ENCODE results near the gene KRT15.

KRT15 gene

GRCh38 chr17:41468346-41468745 is 50.3 kb downstream of the KRT15 start:
- Histone ChIP-seq H3K9me3 (no peaks in the 10 kb centered on the region), H3K36me3 (no peaks in the 10 kb centered on the region), H3K27me3 (peaks cover 14% of the 10 kb centered on the region), H3K27ac (no peak overlapping the region), H3K4me3 (ENCODE audit: low read depth in 1 of 2, low read length in 1 of 2) (no peak overlapping the region), H3K4me1 (ENCODE audit: control insufficient read depth in 1 of 2, insufficient read depth in 1 of 2, low read depth in 1 of 2, low read length in 1 of 2) (no peaks in the 10 kb centered on the region)
- TF ChIP-seq, protein P1, sequence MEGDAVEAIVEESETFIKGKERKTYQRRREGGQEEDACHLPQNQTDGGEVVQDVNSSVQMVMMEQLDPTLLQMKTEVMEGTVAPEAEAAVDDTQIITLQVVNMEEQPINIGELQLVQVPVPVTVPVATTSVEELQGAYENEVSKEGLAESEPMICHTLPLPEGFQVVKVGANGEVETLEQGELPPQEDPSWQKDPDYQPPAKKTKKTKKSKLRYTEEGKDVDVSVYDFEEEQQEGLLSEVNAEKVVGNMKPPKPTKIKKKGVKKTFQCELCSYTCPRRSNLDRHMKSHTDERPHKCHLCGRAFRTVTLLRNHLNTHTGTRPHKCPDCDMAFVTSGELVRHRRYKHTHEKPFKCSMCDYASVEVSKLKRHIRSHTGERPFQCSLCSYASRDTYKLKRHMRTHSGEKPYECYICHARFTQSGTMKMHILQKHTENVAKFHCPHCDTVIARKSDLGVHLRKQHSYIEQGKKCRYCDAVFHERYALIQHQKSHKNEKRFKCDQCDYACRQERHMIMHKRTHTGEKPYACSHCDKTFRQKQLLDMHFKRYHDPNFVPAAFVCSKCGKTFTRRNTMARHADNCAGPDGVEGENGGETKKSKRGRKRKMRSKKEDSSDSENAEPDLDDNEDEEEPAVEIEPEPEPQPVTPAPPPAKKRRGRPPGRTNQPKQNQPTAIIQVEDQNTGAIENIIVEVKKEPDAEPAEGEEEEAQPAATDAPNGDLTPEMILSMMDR (IDR thresholded peaks at IDR 0.05) = no peak

- Histone ChIP-seq H3K9me3 (no peaks in the 10 kb centered on the region), H3K4me1 (ENCODE audit: control insufficient read depth in 1 of 2, insufficient read depth in 1 of 2, low read depth in 1 of 2, low read length in 1 of 2) (no peaks in the 10 kb centered on the region), H3K27me3 (peaks cover 14% of the 10 kb centered on the region), H3K36me3 (no peaks in the 10 kb centered on the region), H3K4me3 (ENCODE audit: low read depth in 1 of 2, low read length in 1 of 2) (no peak overlapping the region), H3K27ac (no peak overlapping the region)
- TF ChIP-seq, protein P1 (IDR thresholded peaks at IDR 0.05) = no peak
Measured at GRCh38 chr17:41467561-41467960, 51.1 kb downstream of the KRT15 start.

GRCh38 chr17:41466988-41467387 is 51.7 kb downstream of the KRT15 start, which contains the start of gene KRT32:
TSS of gene KRT32 (minus strand) at chr17:41467386. CDS start at chr17:41467325, 61 bp downstream.
- Histone ChIP-seq H3K36me3 (no peaks in the 10 kb centered on the region), H3K9me3 (no peaks in the 10 kb centered on the region), H3K4me3 (ENCODE audit: low read depth in 1 of 2, low read length in 1 of 2) (no peak within 1 kb of the TSS), H3K4me1 (ENCODE audit: control insufficient read depth in 1 of 2, insufficient read depth in 1 of 2, low read depth in 1 of 2, low read length in 1 of 2) (no peaks in the 10 kb centered on the region), H3K27me3 (peaks cover 14% of the 10 kb centered on the region), H3K27ac (no peak within 1 kb of the TSS)
- TF ChIP-seq, protein P1 (IDR thresholded peaks at IDR 0.05) = no peak

- Histone ChIP-seq H3K9me3 (no peaks in the 10 kb centered on the region), H3K27ac (no peak overlapping the region), H3K27me3 (peaks cover 9% of the 10 kb centered on the region), H3K4me1 (ENCODE audit: control insufficient read depth in 1 of 2, insufficient read depth in 1 of 2, low read depth in 1 of 2, low read length in 1 of 2) (no peaks in the 10 kb centered on the region), H3K36me3 (no peaks in the 10 kb centered on the region), H3K4me3 (ENCODE audit: low read depth in 1 of 2, low read length in 1 of 2) (no peak overlapping the region)
- TF ChIP-seq, protein P1 (IDR thresholded peaks at IDR 0.05) = no peak
Measured at GRCh38 chr17:41464682-41465081, 54.0 kb downstream of the KRT15 start.

- Histone ChIP-seq H3K4me3 (ENCODE audit: low read depth in 1 of 2, low read length in 1 of 2) (no peak overlapping the region), H3K9me3 (no peaks in the 10 kb centered on the region), H3K4me1 (ENCODE audit: control insufficient read depth in 1 of 2, insufficient read depth in 1 of 2, low read depth in 1 of 2, low read length in 1 of 2) (no peaks in the 10 kb centered on the region), H3K27me3 (peaks cover 9% of the 10 kb centered on the region), H3K27ac (no peak overlapping the region), H3K36me3 (no peaks in the 10 kb centered on the region)
- TF ChIP-seq, protein P1 (IDR thresholded peaks at IDR 0.05) = no peak
Measured at GRCh38 chr17:41464173-41464572, 54.5 kb downstream of the KRT15 start.

- Histone ChIP-seq H3K36me3 (no peaks in the 10 kb centered on the region), H3K9me3 (no peaks in the 10 kb centered on the region), H3K27ac (no peak overlapping the region), H3K27me3 (peaks cover 9% of the 10 kb centered on the region), H3K4me3 (ENCODE audit: low read depth in 1 of 2, low read length in 1 of 2) (no peak overlapping the region), H3K4me1 (ENCODE audit: control insufficient read depth in 1 of 2, insufficient read depth in 1 of 2, low read depth in 1 of 2, low read length in 1 of 2) (no peaks in the 10 kb centered on the region)
- TF ChIP-seq, protein P1 (IDR thresholded peaks at IDR 0.05) = no peak
Measured at GRCh38 chr17:41463746-41464145, 54.9 kb downstream of the KRT15 start.
